K562 (cell line): ENCODE data around the gene FADS6. TPM values are rescaled to one million over a fixed set of nuclear protein-coding genes. Genes with fewer than 3 reads are reported as not detected.

Experiments
- ATAC-seq: fragments of 200-7000 bp; cut with Tn5 transposase; 3 replicates; pipeline ENCODE4 v1.9.1; 2020; ENCODE audit warnings: moderate library complexity
- BruUV-seq: library from RNA; stranded (reverse); fragments of 400-500 nt; replicated peaks from 2 replicates; lab custom pipeline; 2021; lab: Mats Ljungman, UMichigan
- CTCF ChIA-PET: fragments of 300-600 bp; formaldehyde crosslinking; extraction: SDS; loops from one replicate; lab custom pipeline; 2021; ENCODE audit warnings: low intra/inter-chr PET ratio; lab: Yijun Ruan, JAX
- POLR2A ChIA-PET: fragments of 300-600, 350-650 bp; sonication (Branson Sonifier 250); formaldehyde crosslinking; extraction: SDS; loops from one replicate; lab custom pipeline; 2021; ENCODE audit warnings: antibody characterized with exemption, inconsistent platforms; lab: Yijun Ruan, JAX
- DNase-seq, 4 experiments: peaks; one replicate each; pipeline versions ENCODE4 v3.0.0 to v3.0.0-alpha.2; 2011 to 2018; ENCODE audit warnings: low spot score in 3 of 4, mixed read lengths in 3 of 4; ENCODE audit errors: extremely low read depth in 1 of 4
- FAIRE-seq: peaks from 2 replicates; lab custom pipeline; 2011; peaks lifted over from hg19 to GRCh38; lab: Jason Lieb, UNC
- H2AFZ ChIP-seq: 2 replicates; pipeline ENCODE4 v1.6.0; 2011; ENCODE audit warnings: low read depth, low read length, control low read depth, inconsistent platforms
- H3K27ac ChIP-seq: fragments of 200-600 bp; 3 replicates; pipeline ENCODE4 v1.8.0; 2011; ENCODE audit warnings: low read depth, mild to moderate bottlenecking, control low read depth, inconsistent platforms, low read length, moderate library complexity, mixed read lengths; ENCODE audit errors: extremely low read depth
- H3K27me3 ChIP-seq, 2 experiments: fragments of 300-600 bp in 1 of 2; 2 replicates in 1 of 2; 3 replicates in 1 of 2; pipeline versions ENCODE4 v1.6.0 to v1.8.0; 2011; ENCODE audit warnings: inconsistent platforms in 2 of 2, low read length in 2 of 2, mild to moderate bottlenecking in 1 of 2, mixed read lengths in 1 of 2, moderate library complexity in 1 of 2; ENCODE audit not compliant: control insufficient read depth in 2 of 2, insufficient read depth in 2 of 2
- H3K36me3 ChIP-seq: fragments of 300-600 bp; 3 replicates; pipeline ENCODE4 v1.8.0; 2011; ENCODE audit warnings: mild to moderate bottlenecking, low read length, inconsistent platforms; ENCODE audit not compliant: control insufficient read depth, insufficient read depth
- H3K4me1 ChIP-seq, 2 experiments: fragments of 200-600 bp in 1 of 2; replicated peaks in 1 of 2; 2 replicates in 1 of 2; 3 replicates in 1 of 2; pipeline versions ENCODE4 v1.5.1 to v1.8.0; 2011; ENCODE audit warnings: inconsistent platforms in 2 of 2, low read length in 2 of 2, mild to moderate bottlenecking in 1 of 2, mixed read lengths in 1 of 2, moderate library complexity in 1 of 2; ENCODE audit not compliant: control insufficient read depth in 2 of 2, insufficient read depth in 2 of 2
- H3K4me2 ChIP-seq: 2 replicates; pipeline ENCODE4 v1.6.1; 2011; ENCODE audit warnings: low read length, control low read depth, inconsistent platforms, mixed read lengths; ENCODE audit not compliant: insufficient read depth
- H3K4me3 ChIP-seq: fragments of 200-600 bp; sonication (generic), shearing (Covaris generic); 2 replicates; pipeline ENCODE4 v1.5.1; 2016; ENCODE audit warnings: control low read depth, inconsistent platforms
- H3K79me2 ChIP-seq: fragments of 200-600 bp; 3 replicates; pipeline ENCODE4 v1.8.0; 2011; ENCODE audit warnings: low read length, inconsistent platforms; ENCODE audit not compliant: control insufficient read depth, insufficient read depth
- H3K9ac ChIP-seq, 2 experiments: 2 replicates each; pipeline versions ENCODE4 v1.6.0 to v1.6.1; 2011; ENCODE audit warnings: low read depth in 2 of 2, low read length in 2 of 2, control low read depth in 1 of 2, inconsistent platforms in 1 of 2, mild to moderate bottlenecking in 1 of 2, mixed read lengths in 1 of 2; ENCODE audit not compliant: insufficient read depth in 1 of 2
- H3K9me1 ChIP-seq: one replicate; pipeline ENCODE4 v1.6.0; 2011; ENCODE audit warnings: inconsistent platforms, mild to moderate bottlenecking, low read length, moderate library complexity; ENCODE audit not compliant: control insufficient read depth, insufficient read depth
- H3K9me3 ChIP-seq: replicated peaks from 2 replicates; pipeline ENCODE4 v1.5.1; 2011; ENCODE audit warnings: low read depth, low read length, inconsistent platforms; ENCODE audit not compliant: control insufficient read depth, insufficient read depth
- H4K20me1 ChIP-seq: replicated peaks from 2 replicates; pipeline ENCODE4 v1.6.1; 2011; ENCODE audit warnings: low read length, inconsistent platforms, mixed read lengths; ENCODE audit not compliant: control insufficient read depth, insufficient read depth
- ARID3A ChIP-seq: IDR thresholded peaks from 2 replicates; pipeline ENCODE4 v1.6.1; 2012; ENCODE audit warnings: low read depth, low read length, improper control_type of control experiment, borderline replicate concordance
- BCOR ChIP-seq: fragments of 450-650 bp; IDR thresholded peaks from 2 replicates; pipeline ENCODE4 v1.6.1; 2016
- CREB5 ChIP-seq: fragments of 250-450 bp; sonication (Bioruptor Pico); IDR thresholded peaks from 2 replicates; pipeline ENCODE4 v1.5.0; 2020; ENCODE audit warnings: mild to moderate bottlenecking
- ESRRA ChIP-seq: fragments of 450-650 bp; IDR thresholded peaks from 2 replicates; pipeline ENCODE4 v1.6.1; 2014; ENCODE audit warnings: low read depth, mild to moderate bottlenecking, moderate library complexity, borderline replicate concordance
- HDAC1 ChIP-seq, 2 experiments: fragments of 450-650 bp; IDR thresholded peaks; 2 replicates each; pipeline ENCODE4 v1.6.1; 2016 to 2017; ENCODE audit warnings: inconsistent platforms in 1 of 2, mild to moderate bottlenecking in 1 of 2, moderate library complexity in 1 of 2
- ILF3 ChIP-seq: fragments of 450-650 bp; IDR thresholded peaks from 2 replicates; pipeline ENCODE4 v1.6.1; 2018; ENCODE audit warnings: antibody characterized with exemption, mild to moderate bottlenecking, moderate library complexity, borderline replicate concordance
- JUNB ChIP-seq: fragments of 450-650 bp; formaldehyde crosslinking; conservative IDR thresholded peaks from 2 replicates; pipeline ENCODE4 v1.4.0; 2020; ENCODE audit warnings: mild to moderate bottlenecking
- KDM1A ChIP-seq, 2 experiments: fragments of 450-650 bp; IDR thresholded peaks; 2 replicates each; pipeline ENCODE4 v1.6.1; 2016; ENCODE audit warnings: mild to moderate bottlenecking in 2 of 2
- NUFIP1 ChIP-seq: fragments of 450-650 bp; IDR thresholded peaks from 2 replicates; pipeline ENCODE4 v1.6.1; 2018; ENCODE audit not compliant: partially characterized antibody
- REST ChIP-seq, 2 experiments: fragments of 450-650 bp; formaldehyde crosslinking in 1 of 2; IDR thresholded peaks; 2 replicates each; pipeline versions ENCODE4 v1.4.0 to v1.6.1; 2014 to 2020; ENCODE audit warnings: mild to moderate bottlenecking in 2 of 2, borderline replicate concordance in 1 of 2, low read depth in 1 of 2
- SLC30A9 ChIP-seq: fragments of 250-450 bp; sonication (Bioruptor Pico); IDR thresholded peaks from 2 replicates; pipeline ENCODE4 v1.8.0; 2022; ENCODE audit warnings: mild to moderate bottlenecking, moderate library complexity
- WGBS: fragments of 100-300 bp; shearing (Covaris generic); methylation state at CpG from one replicate; pipeline ENCODE4 v1.1.6; 2016; ENCODE audit warnings: low coverage, mixed read lengths; ENCODE audit not compliant: insufficient coverage; ENCODE audit errors: missing lambda C conversion rate; 5-methylcytosine and 5-hydroxymethylcytosine counted together
- in situ Hi-C: fragments of 300-500 bp; cut with MboI; formaldehyde crosslinking; loops from 4 replicates; pipeline ENCODE4 v1.15.0; 2018; ENCODE audit warnings: inconsistent platforms, mixed read lengths
- intact Hi-C: fragments of 100-400 bp; cut with micrococcal nuclease; formaldehyde crosslinking; loops from 2 replicates; pipeline ENCODE4 v1.14.2; 2022
- polyA plus RNA-seq, 8 experiments: library from polyadenylated mRNA; depleted of rRNA in 4 of 8; stranded (reverse) in 5 of 8; unstranded in 3 of 8; fragments of >200 nt; fragmentation: Nextera tagmentation in 2 of 8; fragmentation: Illumina TruSeq in 1 of 8; extraction: Ambion mirVana in 2 of 8; extraction: Trizol in 1 of 8; gene quantifications; 2 replicates each; pipeline versions ENCODE4 v1.2.1 to v1.2.3, GENCODE V29; 2011 to 2014; ENCODE audit warnings: inconsistent platforms in 1 of 8, missing spikeins in 1 of 8
- total RNA-seq, 7 experiments: library from RNA; depleted of rRNA in 6 of 7; stranded (reverse); fragments of >200 nt in 6 of 7; fragmentation: Illumina TruSeq in 2 of 7; extraction: Trizol in 2 of 7; gene quantifications; 2 replicates each; pipeline versions ENCODE4 v1.2.1 to v1.2.3, GENCODE V29; 2011 to 2021; ENCODE audit warnings: low replicate concordance in 1 of 7

The FADS6 gene
- total and polyA plus RNA-seq, 9 of the 15 experiments (the other 6 are each of a cell fraction or from before 2014, with no cell fraction given), result 0.18 to 0.22 TPM; not detected in 7

- intact Hi-C loops, result loop anchor here (10.0 kb wide), 1 partner anchor 156 kb away; no protein-coding TSS in a partner anchor
- TF ChIP-seq CREB5 (CRISPR knock-in tag) (no peak), HDAC1 (IDR thresholded peaks at IDR 0.05) (no peak), BCOR (peak; percentile 82), JUNB (CRISPR knock-in tag) (no peak), KDM1A (IDR thresholded peaks at IDR 0.05) (peak; percentile 44; a peak in 2 of 4 replicates), ARID3A (no peak), ESRRA (no peak), REST (IDR thresholded peaks at IDR 0.05; ENCODE audit: borderline replicate concordance) (no peak), REST (CRISPR knock-in tag; IDR thresholded peaks at IDR 0.05; ENCODE audit: low read depth) (no peak), SLC30A9 (CRISPR knock-in tag) (no peak), ILF3 (no peak), NUFIP1 (no peak)
These were observed 14.8 kb downstream of the FADS6 start for GRCh38 chr17:74878658-74879057.

More at GRCh38 chr17:74878658-74879057, 14.8 kb downstream of the FADS6 start:
- ChIA-PET POLR2A (interaction anchor here (0.6 to 2.7 kb wide), 5 partner anchors 9 to 147 kb away, joined by 3 to 7 read pairs (median 4); no protein-coding TSS in a partner anchor), CTCF (no interaction called here)
- in situ Hi-C loops, result no loop called here
- no peak overlapping the region for H3K4me3 ChIP-seq
- no peaks in the 10 kb centered on the region for H3K27me3 ChIP-seq
- no peaks in the 10 kb centered on the region for H3K9me1 ChIP-seq
- H4K20me1 ChIP-seq, result no peaks in the 10 kb centered on the region
- H3K79me2 ChIP-seq, result peaks cover 3% of the 10 kb centered on the region; the same call in 2 of the 3 replicates
- 78% methylated on average over 1 of the region's 2 CpGs for WGBS
- FAIRE-seq (no peak), DNase-seq (no peak), ATAC-seq (no peak)
- H2AFZ ChIP-seq, result peak overlapping the region; percentile 84
- peak overlapping the region in 1 of 2 experiments; percentile 88; a peak in 1 of 4 replicates for H3K9ac ChIP-seq
- H3K9me3 ChIP-seq, result no peaks in the 10 kb centered on the region
- peaks cover 45 to 46% of the 10 kb centered on the region in 2 experiments for H3K4me1 ChIP-seq
- H3K4me2 ChIP-seq, result peak overlapping the region; percentile 53
- BruUV-seq, result no TSS peak
- H3K36me3 ChIP-seq, result no peaks in the 10 kb centered on the region
- H3K27ac ChIP-seq, result no peak overlapping the region
